GM21717 (cell line): Measurements from ENCODE around the gene LIF.
"Not testable (repeated sequence)": the region's sequence is repeated elsewhere in the genome, so short reads cannot be mapped to it uniquely, and the experiment has no call there.

ENCODE experiments used
- ATAC-seq: cut with Tn5 transposase; IDR thresholded peaks from one replicate; pipeline ENCODE4 v1.9.1; 2021; ENCODE audit warnings: mild to moderate bottlenecking, moderate library complexity; ENCODE audit not compliant: unreplicated experiment

Gene LIF

GRCh38 chr22:30228509-30229359 is 17.8 kb downstream of the LIF start:
- ATAC-seq, result no peak

DNA sequence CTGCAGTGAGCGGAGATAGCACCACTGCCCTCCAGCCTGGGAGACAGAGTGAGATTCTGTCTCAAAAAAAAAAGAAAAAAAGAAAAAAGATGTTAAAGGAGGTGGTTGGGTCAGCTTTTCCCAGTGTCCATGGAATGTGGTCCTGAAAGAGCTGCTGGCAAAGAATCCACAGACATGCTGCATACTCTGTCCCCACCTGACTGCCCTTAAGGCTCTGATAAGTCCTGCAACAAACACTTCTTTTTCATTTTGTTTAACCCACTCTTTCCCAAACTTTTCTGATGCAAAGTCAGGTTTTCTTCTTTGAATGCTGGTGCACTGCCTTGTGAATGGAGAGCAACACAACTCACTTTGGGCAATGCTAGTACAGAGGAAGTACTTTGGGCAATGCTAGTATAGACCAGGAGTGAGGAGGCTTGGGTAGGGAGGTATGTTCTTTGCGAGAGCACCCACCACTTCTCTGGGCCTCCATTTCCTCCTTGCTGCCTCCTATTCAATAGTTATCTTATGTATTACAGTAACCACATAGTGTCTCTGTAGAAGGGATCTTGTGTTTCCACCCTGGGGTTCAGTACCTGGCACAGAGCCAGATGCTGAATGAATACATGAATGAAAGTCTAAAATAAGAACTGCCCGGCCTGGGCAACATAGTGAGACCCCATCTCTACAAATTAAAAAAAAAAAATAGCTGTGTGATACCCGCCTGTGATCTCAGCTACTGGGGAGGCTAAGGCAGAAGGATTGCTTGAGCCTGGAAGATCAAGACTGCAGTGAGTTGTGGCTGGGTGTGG is 18.9 kb downstream of the LIF start:
- no peak for ATAC-seq

DNA sequence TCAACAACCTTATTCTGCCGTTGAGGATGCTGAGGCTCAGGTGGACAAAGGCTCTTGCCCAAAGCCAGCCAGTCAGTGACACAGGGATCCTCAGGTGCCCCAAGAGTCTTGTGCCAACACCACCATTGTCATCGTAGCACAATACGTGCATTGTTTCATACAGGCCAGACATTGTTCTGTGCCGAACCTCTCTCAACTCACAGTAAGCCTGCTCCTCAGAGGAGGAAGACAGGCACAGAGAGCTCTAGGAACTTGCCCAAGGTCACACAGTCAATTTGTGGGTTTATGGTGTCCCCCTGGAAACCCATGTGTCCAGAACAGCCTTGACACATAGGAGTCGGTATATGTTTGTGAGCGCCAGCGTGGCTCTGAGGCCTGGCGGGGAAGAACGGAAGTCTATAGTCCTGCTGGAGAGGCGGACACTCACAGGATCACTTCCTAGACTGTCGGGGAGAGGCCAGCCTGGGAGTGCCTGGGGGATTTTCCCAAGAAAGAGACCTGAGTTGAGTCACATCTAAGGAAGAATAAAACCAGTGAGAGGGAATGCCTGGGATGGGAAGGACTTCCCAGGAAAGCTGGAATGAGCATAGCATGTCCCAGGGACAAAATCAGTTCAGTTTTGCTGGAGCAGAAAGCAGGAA is 20.2 kb downstream of the LIF start:
- ATAC-seq, result no peak

DNA sequence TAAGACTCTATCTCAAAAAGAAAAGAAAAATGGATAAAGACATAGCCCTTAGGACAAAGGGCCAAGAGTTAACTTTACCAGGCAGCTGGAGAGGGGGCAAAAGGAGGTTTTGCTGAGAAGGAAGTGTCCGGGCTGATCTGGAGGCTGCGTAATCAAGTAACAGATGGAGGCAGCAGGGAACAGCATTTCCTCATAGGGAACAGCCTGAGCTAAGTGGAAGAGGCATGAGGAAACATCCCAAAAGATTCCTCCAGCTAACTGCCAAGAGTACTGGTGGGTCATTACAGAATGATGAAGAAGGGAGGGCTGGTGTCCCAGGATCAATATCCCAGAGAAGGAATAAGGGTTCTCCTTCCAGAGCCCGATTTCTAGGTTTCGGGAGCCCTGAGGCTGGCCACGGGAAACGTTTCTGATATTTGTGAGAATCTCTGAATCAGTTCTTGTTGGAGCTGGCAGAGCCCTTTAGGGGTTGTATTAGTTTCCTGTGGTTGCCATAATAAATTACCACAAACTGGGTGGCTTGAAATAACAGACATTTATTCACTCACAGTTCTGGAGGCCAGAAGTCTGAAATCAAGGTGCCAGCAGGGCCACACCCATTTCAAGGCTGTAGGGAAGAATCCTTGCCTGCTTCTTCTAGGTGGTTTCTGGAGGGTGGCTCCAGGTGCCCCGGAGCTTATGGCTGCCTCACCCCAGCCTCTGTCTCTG is 21.2 kb downstream of the LIF start:
- no peak for ATAC-seq

DNA sequence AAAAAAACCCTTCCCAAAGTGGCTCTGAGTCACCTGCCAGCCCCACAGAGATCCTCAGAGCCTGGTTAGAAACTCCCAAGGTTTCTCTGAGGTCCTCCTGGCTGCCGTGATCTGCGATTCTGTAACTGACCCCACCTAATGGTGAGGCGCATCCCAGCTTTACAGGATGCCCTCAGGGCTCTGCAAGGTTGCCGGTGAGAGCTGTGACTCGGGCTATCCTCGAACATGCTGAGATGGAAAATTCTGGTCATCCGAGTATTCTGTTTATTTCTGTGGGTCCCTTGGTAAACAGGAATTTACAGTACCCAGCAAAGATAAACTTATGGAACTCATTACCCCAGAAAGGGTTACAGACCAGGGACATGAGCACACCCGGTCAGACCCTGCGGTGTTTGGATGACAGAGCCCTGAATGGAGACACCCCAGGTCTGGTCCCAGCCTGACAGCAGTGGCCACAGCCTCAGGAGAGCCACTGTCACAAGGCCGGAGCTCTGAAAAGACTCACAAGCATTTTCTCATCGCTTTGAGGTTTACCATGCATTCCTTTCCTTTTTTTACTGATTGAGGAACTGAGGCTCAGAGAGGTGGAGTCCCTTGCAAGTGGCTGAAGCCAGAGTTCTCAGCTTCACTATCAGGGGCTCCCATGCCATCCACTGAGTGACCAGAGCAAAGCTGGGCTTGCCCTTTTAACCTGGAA is 22.2 kb downstream of the LIF start:
- ATAC-seq, result no peak

- ATAC-seq, result no peak
These were observed 23.3 kb downstream of the LIF start for GRCh38 chr22:30223303-30223702.

GRCh38 chr22:30222321-30222720 is 24.2 kb downstream of the LIF start:
- no peak for ATAC-seq

DNA sequence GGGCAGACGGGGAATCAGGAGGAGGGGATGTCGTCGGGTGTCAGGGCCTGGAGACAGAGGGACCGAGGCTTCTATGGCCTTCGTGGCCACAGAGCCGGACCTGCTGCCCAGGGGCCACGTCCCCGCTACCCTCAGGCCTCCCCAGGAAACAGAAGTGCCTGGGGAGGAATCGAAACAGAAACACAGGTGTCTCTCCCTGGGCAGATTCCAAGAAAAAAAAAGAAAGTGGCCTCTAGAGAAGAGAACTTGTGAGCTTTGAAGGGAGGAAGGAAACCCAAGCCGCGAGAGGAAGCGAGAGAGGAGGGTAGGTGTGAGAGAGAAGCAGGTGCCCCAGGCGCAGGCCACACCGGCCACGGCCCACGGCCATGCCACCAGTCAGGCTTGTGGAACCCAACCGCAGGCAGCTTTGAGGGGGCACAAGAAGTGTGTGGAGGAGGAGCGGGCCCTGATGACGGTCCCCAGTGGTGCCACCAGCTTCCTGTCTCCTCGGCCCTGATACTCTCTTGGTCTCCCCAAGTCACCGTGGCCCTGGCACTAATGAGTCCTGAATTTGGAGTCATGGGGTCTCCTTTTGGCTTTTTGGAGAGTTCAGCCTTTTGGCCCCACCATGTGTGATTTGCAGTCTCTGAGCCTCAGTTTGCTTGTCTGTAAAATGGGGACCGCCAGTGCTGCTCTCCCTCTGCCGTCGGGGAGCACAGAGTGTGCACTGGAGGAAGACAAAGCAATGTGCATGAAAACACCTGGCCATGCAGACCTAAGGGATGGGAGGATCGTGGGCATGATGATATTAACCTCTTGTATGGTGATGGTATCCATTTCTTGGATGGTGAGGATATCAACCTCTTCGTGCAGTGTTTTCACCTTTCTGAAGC is 25.2 kb downstream of the LIF start:
- ATAC-seq, result no peak

GRCh38 chr22:30220338-30221012 is 26.1 kb downstream of the LIF start:
- no peak for ATAC-seq

- ATAC-seq, result no peak
These were observed 26.8 kb downstream of the LIF start for GRCh38 chr22:30219668-30220278.

- no peak for ATAC-seq
These were observed 27.4 kb downstream of the LIF start for GRCh38 chr22:30219049-30219654.

DNA sequence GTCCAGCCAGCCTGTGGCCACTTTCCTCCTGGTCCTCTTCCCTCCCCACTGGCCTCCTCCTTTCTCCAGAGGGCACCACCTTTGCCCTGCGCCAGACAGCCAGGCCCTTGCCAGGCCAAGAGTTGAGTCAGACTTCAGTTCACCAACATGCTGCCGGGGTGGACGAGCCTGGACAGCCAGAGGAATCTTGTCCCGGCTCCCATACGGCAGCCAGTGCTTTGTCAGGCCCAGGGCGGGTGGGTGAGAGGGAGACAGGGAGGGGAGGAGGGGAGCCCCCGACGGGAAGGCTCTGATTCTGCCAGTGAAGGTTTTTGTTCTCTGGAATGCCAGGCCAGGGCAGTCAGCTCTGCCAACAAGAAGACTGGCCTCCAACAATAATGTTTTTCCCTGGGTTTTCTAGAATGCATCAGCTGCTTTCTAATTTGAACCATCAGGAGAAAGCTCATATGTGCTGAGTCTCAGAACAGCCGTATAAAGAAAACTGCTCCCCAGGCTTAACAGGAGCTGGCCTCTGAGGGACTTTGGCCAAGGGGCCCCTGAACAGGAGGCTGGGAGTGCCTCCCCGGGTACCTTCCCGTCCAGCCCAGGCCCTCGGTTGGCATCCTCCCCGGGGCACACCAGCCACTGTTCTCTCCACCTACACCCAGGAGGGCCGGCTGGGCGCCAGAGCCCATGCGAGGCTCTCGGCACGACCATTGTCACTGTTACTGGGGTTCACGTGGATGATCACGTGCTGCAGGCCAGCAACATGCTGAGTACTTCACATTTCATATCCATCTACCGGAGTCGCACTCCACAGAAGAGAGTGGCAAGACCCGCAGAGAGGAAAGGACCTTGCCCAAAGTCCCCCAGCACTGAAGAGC is 28.6 kb downstream of the LIF start:
- ATAC-seq, result no peak

DNA sequence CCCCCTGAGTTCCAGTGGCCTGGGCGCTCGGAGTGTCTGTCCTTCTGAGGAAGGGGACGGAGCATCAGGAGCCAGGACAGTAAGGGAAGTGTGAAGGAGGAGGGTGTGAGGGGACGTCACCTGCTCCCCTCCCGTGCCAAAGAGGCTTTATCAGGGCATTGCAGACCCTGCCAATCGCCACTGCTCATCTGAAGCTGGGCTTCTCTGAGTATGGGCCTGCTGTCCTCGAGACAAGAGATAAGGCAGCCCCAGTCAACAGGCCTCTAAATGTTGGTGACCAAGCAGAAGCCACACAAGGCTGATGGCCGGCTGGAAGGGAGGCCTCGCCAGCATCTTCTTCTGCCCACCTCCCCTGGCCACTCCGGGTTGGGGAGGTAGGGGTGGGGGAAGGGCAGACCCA is 29.8 kb downstream of the LIF start:
- ATAC-seq, result no peak

GRCh38 chr22:30216272-30216671 is 30.3 kb downstream of the LIF start:
- ATAC-seq, result not testable (repeated sequence)

DNA sequence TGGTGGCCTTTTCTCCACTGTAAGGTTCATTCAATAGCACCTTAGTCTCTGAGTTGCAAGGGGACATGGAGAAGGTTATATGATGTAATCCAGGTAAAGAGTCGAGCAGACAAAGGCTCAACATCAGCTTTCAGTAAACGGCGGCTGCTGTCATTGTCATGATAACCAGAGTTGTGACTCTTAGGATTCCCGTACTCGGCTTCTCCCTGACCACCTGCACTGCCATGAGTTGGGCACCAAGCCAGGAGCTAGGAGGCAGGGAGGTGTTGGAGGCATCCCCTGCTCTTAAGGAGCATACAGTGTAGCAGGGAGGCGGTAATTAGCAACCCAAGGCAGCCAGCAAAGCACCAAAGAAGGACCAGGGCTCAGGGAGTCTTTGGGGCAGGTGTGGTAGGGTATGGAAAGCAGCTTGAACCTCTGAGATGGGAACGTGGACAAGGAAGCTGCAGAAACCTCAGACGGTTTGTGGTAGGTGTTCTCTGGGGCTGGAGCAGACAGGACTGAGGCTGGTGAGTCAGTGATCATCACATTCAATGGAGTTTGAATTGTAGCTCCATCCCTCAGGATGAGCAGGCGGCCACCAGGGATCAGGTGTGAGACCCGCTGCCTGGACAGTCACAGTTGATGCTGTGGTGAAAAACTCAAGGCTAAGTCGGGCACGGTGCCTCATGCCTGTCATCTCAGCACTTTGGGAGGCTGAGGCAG is 31.7 kb downstream of the LIF start:
- no peak for ATAC-seq

- ATAC-seq, result no peak
These were observed 33.5 kb downstream of the LIF start for GRCh38 chr22:30212996-30213441.
